ENCODE data around the gene RAF1. TPM values are rescaled to one million over a fixed set of nuclear protein-coding genes. Genes with fewer than 3 reads are reported as not detected.

Gene RAF1
- total and polyA plus RNA-seq, 2 of the 13 experiments (the other 11 are each of a cell fraction or from before 2014, with no cell fraction given) = 72.2 to 91.4 TPM

- TF ChIP-seq UBTF (CRISPR knock-in tag; IDR thresholded peaks at IDR 0.05) = peak; percentile 86
- no peak for TF ChIP-seq RORA (CRISPR knock-in tag; IDR thresholded peaks at IDR 0.05)
- no peak for TF ChIP-seq ZNF326 (CRISPR knock-in tag; IDR thresholded peaks at IDR 0.05; ENCODE audit: borderline replicate concordance)
- peak; percentile 36; the same call in 1 of the 2 replicates for TF ChIP-seq NR2F6 (IDR thresholded peaks at IDR 0.05)
- TF ChIP-seq NR2F6 (CRISPR knock-in tag; IDR thresholded peaks at IDR 0.05) = peak; percentile 56; the same call in 1 of the 2 replicates
- TF ChIP-seq ZNF737 (CRISPR knock-in tag; IDR thresholded peaks at IDR 0.05; ENCODE audit: borderline replicate concordance) = no peak
- TF ChIP-seq ZMAT5 (CRISPR knock-in tag; IDR thresholded peaks at IDR 0.05; ENCODE audit: borderline replicate concordance, low read depth) = no peak
- peak; percentile 53; the same call in 1 of the 2 replicates for TF ChIP-seq MXD4 (CRISPR knock-in tag; IDR thresholded peaks at IDR 0.05)
- peak; percentile 96 for TF ChIP-seq SP4 (CRISPR knock-in tag; IDR thresholded peaks at IDR 0.05)
- TF ChIP-seq BRD4 (CRISPR knock-in tag; IDR thresholded peaks at IDR 0.05) = no peak; the same call in 1 of the 2 replicates
- peak; percentile 45 for TF ChIP-seq ZNF883 (CRISPR knock-in tag; IDR thresholded peaks at IDR 0.05; ENCODE audit: not compliant biosample characterization)
- TF ChIP-seq NFRKB (IDR thresholded peaks at IDR 0.05) = peak; percentile 51; the same call in 1 of the 2 replicates
- no peak for TF ChIP-seq SP1 (IDR thresholded peaks at IDR 0.05)
- peak; percentile 99 for TF ChIP-seq SP1 (CRISPR knock-in tag; IDR thresholded peaks at IDR 0.05)
- TF ChIP-seq ZNF451 (CRISPR knock-in tag; IDR thresholded peaks at IDR 0.05) = no peak
- no peak for TF ChIP-seq FLYWCH1 (CRISPR knock-in tag; IDR thresholded peaks at IDR 0.05)
- TF ChIP-seq MTA3 (CRISPR knock-in tag; IDR thresholded peaks at IDR 0.05) = no peak
- TF ChIP-seq ZNF142 (CRISPR knock-in tag; IDR thresholded peaks at IDR 0.05) = no peak
- no peak; the same call in 1 of the 2 replicates for TF ChIP-seq ZFP36L2 (CRISPR knock-in tag; IDR thresholded peaks at IDR 0.05)
- peak; percentile 15; the same call in 1 of the 2 replicates for TF ChIP-seq HDAC1 (CRISPR knock-in tag; IDR thresholded peaks at IDR 0.05)
- peak; percentile 86 for TF ChIP-seq NAIF1 (CRISPR knock-in tag; IDR thresholded peaks at IDR 0.05; ENCODE audit: borderline replicate concordance)
- no peak for TF ChIP-seq ZC3H4 (CRISPR knock-in tag; IDR thresholded peaks at IDR 0.05; ENCODE audit: borderline replicate concordance)
- 0 out of 2 replicates have a peak, but pooled peaks have one; percentile 69 for TF ChIP-seq GATA4 (IDR thresholded peaks at IDR 0.05; ENCODE audit: borderline replicate concordance, low read depth)
Measured at GRCh38 chr3:12663936-12664908, at the start of gene RAF1 (continued).
